H1 (cell line): ENCODE data around the gene MYLK3. TPM values are rescaled to one million over a fixed set of nuclear protein-coding genes. Genes with fewer than 3 reads are reported as not detected.

Experiments used
- CTCF ChIA-PET: fragments of 300-600 bp; sonication (Branson Sonifier 250); formaldehyde crosslinking; loops from one replicate; lab custom pipeline; 2021; ENCODE audit not compliant: partially characterized antibody; lab: Charles Lee
- POLR2A ChIA-PET: fragments of 300-600 bp; sonication (Branson Sonifier 250); formaldehyde crosslinking; loops from one replicate; lab custom pipeline; 2021; ENCODE audit warnings: inconsistent platforms; ENCODE audit not compliant: partially characterized antibody; lab: Charles Lee
- DNase-seq, 2 experiments: peaks; one replicate each; pipeline versions ENCODE4 v3.0.0 to v3.0.0-alpha.2; 2010 to 2022; ENCODE audit warnings: low spot score in 2 of 2, low read depth in 1 of 2, mixed read lengths in 1 of 2
- FAIRE-seq: peaks from 2 replicates; lab custom pipeline; 2011; peaks lifted over from hg19 to GRCh38; lab: Jason Lieb, UNC
- H2AFZ ChIP-seq: 2 replicates; pipeline ENCODE4 v1.8.1; 2012; ENCODE audit warnings: low read length, inconsistent platforms
- H2AK5ac ChIP-seq: 2 replicates; pipeline ENCODE4 v1.6.1; 2013; ENCODE audit warnings: low read depth, low read length
- H2BK120ac ChIP-seq: replicated peaks from 2 replicates; pipeline ENCODE3; 2013; ENCODE audit warnings: low read depth, low read length, inconsistent platforms
- H2BK12ac ChIP-seq: 2 replicates; pipeline ENCODE4 v1.6.1; 2013; ENCODE audit warnings: low read depth, low read length
- H2BK15ac ChIP-seq: 2 replicates; pipeline ENCODE4 v1.6.1; 2013; ENCODE audit warnings: low read length
- H2BK20ac ChIP-seq: 2 replicates; pipeline ENCODE4 v1.6.1; 2013; ENCODE audit warnings: low read length
- H2BK5ac ChIP-seq: 2 replicates; pipeline ENCODE4 v1.6.1; 2013; ENCODE audit warnings: low read depth, low read length
- H3K14ac ChIP-seq: 2 replicates; pipeline ENCODE4 v1.6.1; 2013; ENCODE audit warnings: inconsistent platforms; ENCODE audit not compliant: insufficient read length
- H3K18ac ChIP-seq: 2 replicates; pipeline ENCODE4 v1.6.1; 2013; ENCODE audit warnings: low read length; ENCODE audit errors: extremely low read depth
- H3K23ac ChIP-seq: 2 replicates; pipeline ENCODE4 v1.6.1; 2013; ENCODE audit warnings: inconsistent platforms; ENCODE audit not compliant: insufficient read length
- H3K23me2 ChIP-seq: 2 replicates; pipeline ENCODE4 v1.6.1; 2013; ENCODE audit warnings: low read depth, low read length
- H3K27ac ChIP-seq: 2 replicates; pipeline ENCODE4 v1.6.1; 2011; ENCODE audit warnings: low read depth, low read length, inconsistent platforms
- H3K27me3 ChIP-seq, 4 experiments: replicated peaks in 1 of 4; 1 replicate in 1 of 4; 2 replicates in 3 of 4; pipeline versions ENCODE4 v1.6.1 to v1.8.1; 2011 to 2013; ENCODE audit warnings: low read length in 3 of 4, mild to moderate bottlenecking in 3 of 4, inconsistent platforms in 2 of 4, mixed read lengths in 2 of 4, moderate library complexity in 1 of 4; ENCODE audit not compliant: control insufficient read depth in 3 of 4, insufficient read depth in 3 of 4; ENCODE audit errors: extremely low read depth in 1 of 4
- H3K36me3 ChIP-seq, 4 experiments: 2 replicates each; pipeline versions ENCODE4 v1.6.1 to v1.8.1; 2011 to 2013; ENCODE audit warnings: mild to moderate bottlenecking in 4 of 4, low read length in 3 of 4, moderate library complexity in 2 of 4, control low read depth in 1 of 4, inconsistent platforms in 1 of 4; ENCODE audit not compliant: insufficient read depth in 4 of 4, control insufficient read depth in 2 of 4
- H3K4ac ChIP-seq: replicated peaks from 2 replicates; pipeline ENCODE3; 2013; ENCODE audit warnings: low read length, low read depth, mixed read lengths, inconsistent platforms; ENCODE audit not compliant: insufficient read length
- H3K4me1 ChIP-seq, 4 experiments: replicated peaks in 1 of 4; 1 replicate in 1 of 4; 2 replicates in 3 of 4; pipeline versions ENCODE4 v1.6.1 to v1.8.1; 2011 to 2013; ENCODE audit warnings: low read length in 3 of 4, inconsistent platforms in 2 of 4, mixed read lengths in 1 of 4; ENCODE audit not compliant: insufficient read depth in 4 of 4, control insufficient read depth in 3 of 4
- H3K4me2 ChIP-seq, 2 experiments: 2 replicates each; pipeline versions ENCODE4 v1.6.1 to v1.8.1; 2011 to 2013; ENCODE audit warnings: low read depth in 2 of 2, low read length in 2 of 2, control low read depth in 1 of 2, inconsistent platforms in 1 of 2, mild to moderate bottlenecking in 1 of 2; ENCODE audit not compliant: insufficient read depth in 1 of 2
- H3K4me3 ChIP-seq, 4 experiments: fragments of 200-600, 300-600 bp in 1 of 4; sonication (generic), shearing (Covaris generic), sonication (Bioruptor Twin) in 1 of 4; 2 replicates each; pipeline versions ENCODE4 v1.5.1 to v1.8.1; 2011 to 2016; ENCODE audit warnings: low read length in 4 of 4, low read depth in 3 of 4, control low read depth in 2 of 4, inconsistent platforms in 2 of 4, mild to moderate bottlenecking in 2 of 4, mixed read lengths in 1 of 4, moderate library complexity in 1 of 4; ENCODE audit not compliant: insufficient read depth in 2 of 4; ENCODE audit errors: extremely low read depth in 1 of 4
- H3K56ac ChIP-seq: replicated peaks from 2 replicates; pipeline ENCODE3; 2013; ENCODE audit warnings: low read depth, mild to moderate bottlenecking, mixed read lengths, low read length, inconsistent platforms; ENCODE audit not compliant: insufficient read length
- H3K79me1 ChIP-seq: 2 replicates; pipeline ENCODE4 v1.6.1; 2013; ENCODE audit warnings: low read depth, low read length, control low read depth
- H3K79me2 ChIP-seq, 2 experiments: 2 replicates each; pipeline versions ENCODE4 v1.6.1 to v1.8.1; 2012 to 2013; ENCODE audit warnings: low read length in 2 of 2, mild to moderate bottlenecking in 2 of 2, inconsistent platforms in 1 of 2; ENCODE audit not compliant: insufficient read depth in 2 of 2, control insufficient read depth in 1 of 2
- H3K9ac ChIP-seq, 4 experiments: replicated peaks in 1 of 4; 1 replicate in 1 of 4; 2 replicates in 3 of 4; pipeline versions ENCODE4 v1.6.1 to v1.8.1; 2011 to 2013; ENCODE audit warnings: low read depth in 3 of 4, low read length in 3 of 4, control low read depth in 2 of 4, mild to moderate bottlenecking in 2 of 4, moderate library complexity in 2 of 4, inconsistent platforms in 1 of 4; ENCODE audit errors: extremely low read depth in 1 of 4
- H3K9me3 ChIP-seq, 2 experiments: 2 replicates each; pipeline versions ENCODE4 v1.6.1 to v1.8.1; 2012 to 2013; ENCODE audit warnings: mild to moderate bottlenecking in 2 of 2, moderate library complexity in 2 of 2, control low read depth in 1 of 2, inconsistent platforms in 1 of 2, low read depth in 1 of 2, low read length in 1 of 2, mixed read lengths in 1 of 2; ENCODE audit not compliant: insufficient read depth in 2 of 2
- H4K20me1 ChIP-seq, 2 experiments: replicated peaks in 1 of 2; 2 replicates each; pipeline versions ENCODE3 to v1.8.1; 2011 to 2013; ENCODE audit warnings: inconsistent platforms in 2 of 2, low read length in 2 of 2, mild to moderate bottlenecking in 1 of 2; ENCODE audit not compliant: insufficient read depth in 2 of 2, control insufficient read depth in 1 of 2
- H4K5ac ChIP-seq: 2 replicates; pipeline ENCODE4 v1.6.1; 2013; ENCODE audit warnings: low read length, low read depth, mixed read lengths, inconsistent platforms; ENCODE audit not compliant: insufficient read length
- H4K8ac ChIP-seq: 2 replicates; pipeline ENCODE4 v1.8.0; 2013; ENCODE audit warnings: mild to moderate bottlenecking, moderate library complexity, low read length, inconsistent platforms; ENCODE audit not compliant: insufficient read depth; ENCODE audit errors: extremely low read depth
- H4K91ac ChIP-seq: replicated peaks from 2 replicates; pipeline ENCODE3; 2013; ENCODE audit warnings: low read length, mixed read lengths, inconsistent platforms; ENCODE audit not compliant: insufficient read length
- BRCA1 ChIP-seq: IDR thresholded peaks from 2 replicates; pipeline ENCODE4 v1.6.1; 2012; ENCODE audit warnings: low read depth, low read length, improper control_type of control experiment
- CREB1 ChIP-seq: IDR thresholded peaks from 2 replicates; pipeline ENCODE4 v1.6.1; 2012; ENCODE audit warnings: inconsistent platforms
- POLR2AphosphoS5 ChIP-seq: IDR thresholded peaks from 2 replicates; pipeline ENCODE4 v1.6.1; 2011; ENCODE audit warnings: low read depth, low read length
- RAD21 ChIP-seq, 2 experiments: IDR thresholded peaks in 1 of 2; conservative IDR thresholded peaks in 1 of 2; 2 replicates each; pipeline ENCODE4 v1.6.1; 2011; ENCODE audit warnings: low read depth in 2 of 2, low read length in 2 of 2, improper control_type of control experiment in 1 of 2, inconsistent platforms in 1 of 2, mild to moderate bottlenecking in 1 of 2, moderate library complexity in 1 of 2
- RBBP5 ChIP-seq: IDR thresholded peaks from 2 replicates; pipeline ENCODE4 v1.7.1; 2012; ENCODE audit warnings: low read depth, mild to moderate bottlenecking, inconsistent platforms, low read length, moderate library complexity, borderline replicate concordance
- SIX5 ChIP-seq: IDR thresholded peaks from 2 replicates; pipeline ENCODE4 v1.6.1; 2011; ENCODE audit warnings: mild to moderate bottlenecking, low read depth, low read length
- SP1 ChIP-seq: IDR thresholded peaks from 2 replicates; pipeline ENCODE4 v1.6.1; 2011; ENCODE audit warnings: low read depth, low read length
- SP4 ChIP-seq: IDR thresholded peaks from 2 replicates; pipeline ENCODE4 v1.6.1; 2012; ENCODE audit warnings: low read length, inconsistent platforms
- TAF7 ChIP-seq: optimal IDR thresholded peaks from 2 replicates; pipeline ENCODE3; 2011; ENCODE audit warnings: low read depth, mild to moderate bottlenecking, inconsistent platforms, low read length, moderate library complexity, borderline replicate concordance
- WGBS, 2 experiments: shearing (Covaris generic) in 1 of 2; methylation state at CpG; one replicate each; pipeline versions ENCODE4 v1.1.6 to v1.1.7; 2013 to 2015; ENCODE audit warnings: low lambda C conversion rate in 2 of 2, mixed read lengths in 2 of 2, inconsistent platforms in 1 of 2, low coverage in 1 of 2, missing lambda C conversion rate in 1 of 2; ENCODE audit not compliant: insufficient replicate concordance in 2 of 2, insufficient coverage in 1 of 2, insufficient read length in 1 of 2; ENCODE audit errors: extremely low coverage in 1 of 2, missing lambda C conversion rate in 1 of 2; 5-methylcytosine and 5-hydroxymethylcytosine counted together
- polyA plus RNA-seq, 7 experiments: library from polyadenylated mRNA; depleted of rRNA in 3 of 7; stranded (reverse) in 5 of 7; unstranded in 2 of 7; fragments of >200 nt in 5 of 7; fragments of 200-250 nt in 2 of 7; gene quantifications; 1 replicate in 5 of 7; 2 replicates in 1 of 7; 4 replicates in 1 of 7; pipeline versions ENCODE4 v1.2.1 to v1.2.3, GENCODE V29; 2011 to 2013; ENCODE audit warnings: missing spikeins in 2 of 7, mixed read lengths in 2 of 7
- total RNA-seq: library from RNA; stranded (reverse); fragmentation: NEBNext Ultra II Directional; extraction: Animal tissue kit (Norgen Biotek cat#: 25700); gene quantifications from 2 replicates; pipeline ENCODE4 v1.2.1, GENCODE V29; 2021
- TF ChIP-seq, protein P1 (sequence below): IDR thresholded peaks from 2 replicates; pipeline ENCODE4 v1.6.1; 2011; ENCODE audit warnings: low read length, improper control_type of control experiment

Gene MYLK3
- total and polyA plus RNA-seq, 2 of the 8 experiments (the other 6 are each of a cell fraction or from before 2014, with no cell fraction given), result 0.14 to 0.35 TPM

DNA sequence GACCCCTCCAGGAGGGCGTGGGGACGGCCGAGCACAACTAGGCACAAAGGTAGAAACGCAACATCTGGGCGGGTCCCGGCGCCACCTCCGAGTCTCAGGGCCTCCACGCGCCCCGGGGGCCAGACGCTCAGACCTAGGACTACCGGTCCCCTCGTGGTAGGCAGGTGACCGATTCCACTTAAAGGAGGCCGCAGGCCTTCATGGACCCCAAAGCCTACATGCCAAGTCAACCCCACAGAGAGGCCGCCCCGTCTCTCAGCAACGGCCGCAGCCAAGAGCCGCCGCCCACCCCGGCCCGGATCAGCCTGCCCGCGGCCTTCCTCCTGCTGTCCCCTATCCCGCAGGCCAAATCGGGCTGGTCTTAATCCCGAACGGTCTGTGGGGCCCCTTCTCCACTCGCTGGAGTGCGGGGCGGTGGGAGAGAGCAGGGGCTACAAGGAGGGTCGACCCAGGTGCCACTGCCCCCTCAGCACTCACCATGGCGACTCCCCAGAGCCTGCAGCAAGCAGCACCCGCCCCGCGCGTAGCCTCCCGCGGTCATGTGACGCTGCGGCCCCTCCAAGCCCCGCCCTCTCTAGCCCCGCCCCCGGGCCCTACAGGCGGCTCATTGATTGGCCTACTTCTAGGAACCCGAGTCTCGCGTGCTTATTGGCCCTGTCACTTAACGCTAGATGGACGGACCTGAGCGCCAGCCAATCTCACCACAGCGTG is 59.3 kb downstream of the MYLK3 start, which contains the start of gene VPS35:
Gene VPS35, minus strand, starts transcription at position 525 of the 711 bp plus-strand sequence. Its CDS starts 45 bp downstream, at position 480.
- peak within 1 kb of the TSS; percentile 98 for H2BK12ac ChIP-seq
- H3K9me3 ChIP-seq, result no peaks in the 10 kb centered on the region
- peak within 1 kb of the TSS; percentile 76 to 96 for H3K4me2 ChIP-seq
- H4K20me1 ChIP-seq, result peaks cover 25% of the 10 kb centered on the region in 2 experiments
- H2BK20ac ChIP-seq, result no peak within 1 kb of the TSS
- H3K18ac ChIP-seq, result peak within 1 kb of the TSS; percentile 96
- H4K91ac ChIP-seq, result peak within 1 kb of the TSS; percentile 100
- peak within 1 kb of the TSS; percentile 100 for H4K5ac ChIP-seq
- peak within 1 kb of the TSS; percentile 98 for H3K56ac ChIP-seq
- peaks cover 2 to 13% (median 5%) of the 10 kb centered on the region in 4 experiments; a peak in 5 of 7 replicates for H3K4me1 ChIP-seq
- peak within 1 kb of the TSS; percentile 95 to 98 (median 96) for H3K9ac ChIP-seq
- ChIA-PET POLR2A (interaction anchor here (0.6 to 1.9 kb wide), 11 partner anchors 9 to 221 kb away, joined by 3 to 10 read pairs (median 5); partner anchors contain the start of gene GPT2), CTCF (interaction anchor here (2.8 kb wide), 1 partner anchor 14 kb away, joined by 11 read pairs; no protein-coding TSS in a partner anchor)
- DNase-seq (peak; percentile 95 to 100), FAIRE-seq (no peak)
- peak within 1 kb of the TSS; percentile 99 for H2BK120ac ChIP-seq
- peak within 1 kb of the TSS; percentile 89 for H3K27ac ChIP-seq
- 1% methylated on average over 41 of the region's 54 CpGs; no CpG with 5 or more reads in 1 of the 2 experiments for WGBS, 2 experiments
- peak within 1 kb of the TSS; percentile 99 for H4K8ac ChIP-seq
- no peaks in the 10 kb centered on the region for H3K27me3 ChIP-seq
- no peak within 1 kb of the TSS for H2AK5ac ChIP-seq
- H3K4ac ChIP-seq, result peak within 1 kb of the TSS; percentile 100
- peak within 1 kb of the TSS; percentile 88 to 96 (median 92) for H3K4me3 ChIP-seq
- no peak within 1 kb of the TSS for H3K23ac ChIP-seq
- peaks cover 32 to 81% of the 10 kb centered on the region in 2 experiments for H3K79me2 ChIP-seq
- H2BK15ac ChIP-seq, result peak within 1 kb of the TSS; percentile 54
- H2AFZ ChIP-seq, result peak within 1 kb of the TSS; percentile 98
- peak within 1 kb of the TSS; percentile 96 for H2BK5ac ChIP-seq
- peaks cover 13% of the 10 kb centered on the region for H3K23me2 ChIP-seq
- no peaks in the 10 kb centered on the region; the same call in 1 of the 2 replicates for H3K79me1 ChIP-seq
- peak within 1 kb of the TSS; percentile 100 for H3K14ac ChIP-seq
- peaks cover 7 to 26% (median 17%) of the 10 kb centered on the region in 4 experiments; a peak in 7 of 8 replicates for H3K36me3 ChIP-seq
- TF ChIP-seq POLR2AphosphoS5 (peak; percentile 76), TAF7 (peak; percentile 34), RAD21 (IDR thresholded peaks at IDR 0.05 in 1 of 2, conservative IDR thresholded peaks at IDR 0.05 in 1 of 2; ENCODE audit: low read depth in 2 of 2, low read length in 2 of 2) (peak; percentile 23 to 44; a peak in 2 of 4 replicates), BRCA1 (no peak), SIX5 (no peak), RBBP5 (no peak; the same call in 1 of the 2 replicates), CREB1 (no peak), SP1 (0 out of 2 replicates have a peak, but pooled peaks have one; percentile 86), SP4 (no peak)
- TF ChIP-seq, protein P1, sequence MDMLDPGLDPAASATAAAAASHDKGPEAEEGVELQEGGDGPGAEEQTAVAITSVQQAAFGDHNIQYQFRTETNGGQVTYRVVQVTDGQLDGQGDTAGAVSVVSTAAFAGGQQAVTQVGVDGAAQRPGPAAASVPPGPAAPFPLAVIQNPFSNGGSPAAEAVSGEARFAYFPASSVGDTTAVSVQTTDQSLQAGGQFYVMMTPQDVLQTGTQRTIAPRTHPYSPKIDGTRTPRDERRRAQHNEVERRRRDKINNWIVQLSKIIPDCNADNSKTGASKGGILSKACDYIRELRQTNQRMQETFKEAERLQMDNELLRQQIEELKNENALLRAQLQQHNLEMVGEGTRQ, result peak; percentile 89
